Kasumi-1 (cell line): ENCODE data around the gene CAPZA3.
"Not testable (repeated sequence)": the region's sequence is repeated elsewhere in the genome, so short reads cannot be mapped to it uniquely, and the experiment has no call there.

Source experiments
- DNase-seq, 2 experiments: peaks; one replicate each; lab custom pipeline; 2025; lab: John Stamatoyannopoulos, UW

CAPZA3 gene, protein sequence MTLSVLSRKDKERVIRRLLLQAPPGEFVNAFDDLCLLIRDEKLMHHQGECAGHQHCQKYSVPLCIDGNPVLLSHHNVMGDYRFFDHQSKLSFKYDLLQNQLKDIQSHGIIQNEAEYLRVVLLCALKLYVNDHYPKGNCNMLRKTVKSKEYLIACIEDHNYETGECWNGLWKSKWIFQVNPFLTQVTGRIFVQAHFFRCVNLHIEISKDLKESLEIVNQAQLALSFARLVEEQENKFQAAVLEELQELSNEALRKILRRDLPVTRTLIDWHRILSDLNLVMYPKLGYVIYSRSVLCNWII

DNA sequence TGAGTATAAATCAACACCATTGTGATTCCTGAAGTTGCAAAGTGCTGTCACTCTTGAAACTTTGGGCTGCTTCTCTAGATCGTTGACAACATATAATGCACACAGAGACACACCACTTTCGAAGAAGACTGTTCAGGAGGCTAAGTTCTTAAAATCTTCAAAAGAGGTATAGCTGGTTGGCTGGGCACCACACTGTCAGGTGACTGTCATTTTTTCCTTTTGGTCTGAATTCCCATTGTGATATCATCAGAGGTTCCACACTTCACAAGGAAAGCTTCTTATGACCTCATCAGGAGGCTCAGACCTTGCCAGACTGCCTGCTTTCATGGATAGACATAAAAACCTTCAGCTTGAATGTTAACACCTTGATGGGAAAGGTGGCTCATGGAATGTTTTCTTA, at the start of gene CAPZA3, which contains the start of gene PLCZ1:
Gene CAPZA3 (plus strand): TSS at position 301 of the 400 bp plus-strand sequence. CDS start 150 bp downstream, outside the sequence.
Gene PLCZ1 (minus strand): TSS at position 194 of the 400 bp plus-strand sequence. CDS start 641 bp downstream, outside the sequence.
- no peak for DNase-seq

DNA sequence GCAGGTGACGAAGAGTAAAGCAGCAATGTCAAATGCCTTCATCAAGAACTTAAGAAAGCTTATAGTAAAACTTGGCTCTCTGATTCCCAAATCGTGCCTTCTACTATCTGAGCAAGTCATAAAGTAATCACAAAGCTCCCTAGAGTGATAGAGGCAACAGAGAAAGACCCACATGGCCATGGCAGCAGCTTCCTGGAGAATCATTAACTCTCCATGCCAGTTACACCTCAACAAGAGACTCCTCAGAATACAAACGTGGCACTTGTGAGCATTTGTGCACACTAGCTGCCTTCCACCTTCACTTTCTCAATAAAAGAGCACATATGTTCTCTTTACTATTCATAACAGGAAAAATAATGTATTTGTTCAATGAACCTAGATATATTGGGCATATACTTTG, 48.1 kb upstream of the CAPZA3 start:
- DNase-seq = no peak

DNA sequence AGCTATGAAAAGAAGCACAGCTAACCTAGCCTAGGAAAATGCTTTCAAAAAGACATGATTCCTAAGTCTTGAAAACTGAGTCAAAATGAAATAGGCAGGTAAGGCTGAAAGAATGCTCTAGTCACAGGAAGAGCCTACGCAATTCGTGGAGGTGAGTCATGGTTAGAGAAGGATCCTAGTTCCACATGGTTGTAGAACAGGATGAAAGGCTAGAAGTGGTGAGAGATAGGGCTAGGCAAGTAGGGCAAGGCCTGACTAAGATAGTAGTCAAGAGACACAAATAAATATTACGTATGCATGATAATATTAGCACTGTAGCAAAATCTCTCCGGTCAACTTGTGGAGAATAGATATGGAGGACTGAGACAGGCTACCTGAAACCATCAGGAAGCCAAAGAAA, 47.3 kb upstream of the CAPZA3 start:
- no peak for DNase-seq

DNA sequence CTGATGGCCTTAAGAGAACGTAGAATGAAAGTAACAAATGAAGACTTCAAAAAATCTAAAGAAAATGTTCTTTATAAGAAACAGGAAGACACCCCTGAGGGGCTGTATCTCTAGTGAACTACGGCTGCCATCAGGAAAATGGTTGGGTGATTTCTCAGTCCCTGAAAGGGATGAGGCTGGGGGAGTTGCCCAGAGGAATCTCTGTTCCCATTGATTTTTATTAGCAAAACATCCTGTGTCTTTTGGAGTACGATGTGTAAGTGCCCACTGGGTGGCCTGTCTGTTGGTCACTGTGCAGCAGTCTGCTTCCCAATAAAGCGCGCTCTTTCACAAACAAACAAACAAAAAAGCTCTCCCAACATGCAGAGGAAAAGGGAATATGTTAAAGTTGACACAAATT, 43.9 kb upstream of the CAPZA3 start:
- DNase-seq = not testable (repeated sequence)

DNA sequence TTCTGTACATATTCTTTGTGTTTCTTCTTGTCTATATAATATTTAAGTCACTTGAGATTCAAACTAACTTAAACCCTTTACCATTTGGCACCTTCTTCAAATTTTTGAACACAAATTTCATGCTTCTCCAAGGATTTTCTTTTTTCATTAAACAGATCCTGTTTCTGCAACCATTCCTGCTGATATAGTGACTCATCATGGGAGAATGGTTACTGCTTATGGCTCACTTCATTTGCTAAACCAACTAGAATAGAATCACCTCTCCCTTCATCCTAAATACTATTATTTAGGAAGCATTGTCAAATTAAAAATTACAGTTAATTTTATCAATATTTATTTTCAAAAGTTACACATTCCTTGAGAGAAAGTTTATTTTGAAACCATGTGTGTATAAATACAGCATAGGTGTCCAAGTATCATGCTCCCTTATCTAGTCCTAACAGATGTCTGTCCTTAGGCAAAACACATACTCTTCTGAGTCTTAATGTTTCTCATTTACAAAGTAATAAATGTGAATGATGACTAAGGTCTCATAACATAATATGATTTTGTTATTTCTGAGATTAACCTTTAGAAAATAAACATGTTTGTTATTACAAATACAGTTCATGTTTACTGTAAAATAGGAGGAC, 40.8 kb upstream of the CAPZA3 start:
- no peak for DNase-seq

DNA sequence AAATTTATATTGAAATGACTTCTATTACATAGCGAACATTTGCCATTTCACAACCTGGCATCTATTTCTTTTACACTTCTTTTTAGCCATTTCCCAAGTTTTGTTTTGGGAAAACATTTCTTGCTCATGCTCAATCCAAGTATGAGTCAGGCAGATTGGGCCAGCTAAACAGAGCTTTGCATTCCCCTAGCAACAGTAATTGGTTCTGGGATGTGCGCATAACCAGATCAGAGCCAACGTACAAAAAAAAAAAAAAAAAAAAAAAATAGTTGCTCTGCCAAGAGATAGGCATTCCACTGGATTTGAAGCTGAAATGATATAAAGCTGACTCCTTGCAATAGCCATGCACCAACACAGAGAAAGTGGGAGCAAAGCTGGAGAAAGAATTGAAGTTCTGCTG, 37.6 kb upstream of the CAPZA3 start:
- no peak for DNase-seq

DNA sequence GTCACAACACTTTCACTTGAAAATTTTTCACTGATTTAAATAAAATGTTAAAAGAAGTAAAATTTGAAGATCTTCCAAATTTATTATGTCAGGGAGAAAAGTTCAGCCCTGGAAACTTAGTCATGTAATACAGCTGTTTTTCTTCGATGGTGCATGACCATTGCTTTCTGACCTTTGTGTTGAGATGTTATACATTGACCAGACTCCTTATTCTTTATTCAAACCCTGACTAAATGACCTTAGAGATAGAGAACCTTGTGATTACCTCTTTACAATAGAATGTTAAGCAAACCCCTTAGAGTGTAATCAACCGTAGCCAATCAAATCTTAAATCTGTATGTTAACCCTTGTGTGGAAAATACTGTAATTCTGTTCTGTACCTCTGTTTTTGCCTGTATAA, 34.6 kb upstream of the CAPZA3 start:
- DNase-seq = no peak

DNA sequence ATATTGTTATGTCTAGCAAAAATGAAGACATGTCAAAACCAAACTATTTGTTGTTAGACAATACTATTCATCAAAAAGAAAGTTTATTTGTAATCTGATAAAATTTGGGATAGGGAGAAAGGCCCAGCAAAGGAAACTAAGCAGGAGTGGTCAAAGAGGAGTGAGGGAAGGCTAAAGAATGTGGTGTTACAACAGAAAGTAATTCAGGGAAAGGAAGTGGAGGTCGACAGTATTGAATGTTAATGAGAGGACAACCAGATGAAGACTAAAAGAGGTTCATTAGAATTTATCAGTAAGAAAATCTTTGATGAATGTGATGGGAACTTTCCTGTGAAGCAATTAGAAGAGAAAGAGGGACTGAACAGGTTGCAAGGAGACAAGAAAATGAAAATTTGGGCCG, 34.0 kb upstream of the CAPZA3 start:
- no peak for DNase-seq

DNA sequence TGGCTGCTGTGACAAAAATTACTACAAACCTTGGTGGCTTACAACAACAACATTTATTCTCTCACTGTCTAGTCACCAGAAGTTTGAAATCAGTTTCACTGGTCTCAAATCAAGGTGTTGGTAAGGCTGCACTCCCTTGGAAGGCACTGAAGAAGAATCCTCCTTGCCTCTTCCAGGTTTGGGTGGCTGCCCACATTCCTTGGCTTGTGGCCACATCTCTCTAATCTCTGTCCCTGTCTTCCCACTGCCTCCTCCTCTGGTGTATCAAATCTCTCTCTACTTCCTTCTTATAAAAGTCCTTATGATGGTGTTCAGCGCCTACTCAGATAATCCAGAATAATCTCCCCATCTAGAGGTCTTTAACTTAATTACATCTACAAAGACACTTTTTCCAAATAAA, 31.1 kb upstream of the CAPZA3 start:
- no peak for DNase-seq

DNA sequence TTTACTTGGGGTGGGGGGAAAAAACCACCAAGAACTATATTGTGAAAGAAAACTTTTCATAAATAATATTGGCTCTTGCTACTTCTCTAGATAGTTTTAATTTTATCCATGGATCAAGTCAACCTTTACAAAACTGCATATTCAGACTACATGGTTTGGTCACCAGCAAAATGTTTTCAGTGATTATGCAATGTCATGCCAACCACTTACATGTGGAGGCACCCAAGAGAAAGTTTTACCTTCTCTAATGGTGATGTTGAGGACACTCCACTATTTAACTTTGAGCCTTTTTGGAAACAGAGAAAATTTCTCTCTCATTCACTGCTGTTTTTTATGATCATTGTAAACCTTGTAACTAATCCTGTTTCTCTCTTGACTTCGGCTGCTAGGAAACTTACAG, 21.7 kb upstream of the CAPZA3 start:
- DNase-seq = no peak

DNA sequence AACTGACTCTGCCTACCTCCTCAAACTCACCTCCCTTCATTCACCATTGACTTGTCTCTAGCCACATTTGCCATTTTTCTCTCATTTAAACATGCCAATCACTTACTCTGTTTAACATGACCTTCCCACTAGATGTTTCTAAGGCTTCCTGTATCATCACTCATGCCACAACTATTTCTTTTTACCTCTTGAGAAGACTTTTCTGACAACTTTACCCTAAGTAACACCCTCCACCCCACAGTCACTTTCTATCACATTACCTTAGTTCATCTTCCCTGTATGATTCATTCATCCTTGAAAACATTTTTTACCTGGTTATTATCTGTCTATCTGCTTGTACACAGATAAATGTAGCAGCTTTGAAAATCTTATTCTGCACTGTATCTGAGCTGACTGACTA, 19.5 kb upstream of the CAPZA3 start:
- no peak for DNase-seq

DNA sequence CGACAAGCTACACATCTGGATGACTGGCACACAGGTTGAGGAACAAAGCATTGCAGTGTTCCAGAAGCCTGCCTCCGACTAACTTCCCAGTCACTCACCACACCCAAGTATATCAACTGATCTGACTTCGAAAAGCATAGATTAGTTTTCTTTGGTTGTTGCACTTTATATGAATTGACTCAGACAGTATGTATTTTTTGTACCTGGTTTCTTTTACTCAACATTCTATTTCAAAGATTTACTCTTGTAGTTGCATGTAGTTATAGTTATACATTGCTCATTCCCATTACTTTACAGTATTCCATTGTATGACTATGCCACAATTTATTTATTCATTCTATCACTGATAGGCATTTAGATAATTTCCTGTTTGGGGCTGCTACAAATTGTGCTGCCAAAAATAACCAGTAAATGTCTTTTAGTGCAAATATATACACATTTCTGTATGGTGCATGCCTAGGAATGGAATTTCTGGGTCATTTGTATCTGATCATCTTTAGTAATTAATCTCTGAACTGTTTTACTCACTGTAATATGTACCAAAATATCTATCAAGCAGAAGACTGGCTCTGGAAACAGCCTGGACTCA, 17.9 kb upstream of the CAPZA3 start:
- DNase-seq = no peak

DNA sequence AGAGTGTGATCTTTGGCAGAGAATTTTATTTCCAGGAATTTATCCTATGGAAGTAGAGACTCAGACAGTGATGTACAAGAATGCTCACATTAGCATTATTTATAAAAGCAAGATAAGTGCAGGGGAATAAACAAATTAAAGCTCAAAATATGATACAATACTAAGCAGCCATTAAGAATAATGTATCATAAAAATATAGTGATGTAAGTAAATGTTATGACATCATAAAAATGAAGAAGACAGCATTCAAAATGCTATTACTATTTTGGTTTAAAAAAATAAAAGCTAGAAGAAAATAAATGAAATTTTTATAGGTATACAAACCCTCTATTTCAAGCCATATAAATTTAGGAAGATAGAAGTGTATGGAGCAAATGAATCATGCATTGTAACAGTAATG, 17.2 kb upstream of the CAPZA3 start:
- DNase-seq = no peak

DNA sequence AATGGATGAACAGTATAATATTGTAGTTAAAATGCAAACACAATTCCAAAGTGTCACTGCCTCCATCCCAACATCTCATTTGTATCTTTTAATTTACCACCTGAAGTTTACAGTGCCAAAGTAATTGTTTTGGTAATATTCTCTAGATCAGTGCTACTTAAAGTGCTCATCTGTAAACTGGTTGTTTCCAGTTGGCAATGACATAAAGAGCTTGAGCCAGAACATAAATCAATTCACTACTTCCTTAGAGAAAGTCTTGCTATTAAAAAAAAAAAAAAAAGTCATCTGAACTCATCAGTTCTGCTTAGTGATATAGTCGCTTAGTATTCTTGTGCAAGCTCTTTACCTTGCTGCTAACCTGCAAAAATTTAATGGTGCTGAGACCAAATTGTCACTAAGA, 16.5 kb upstream of the CAPZA3 start:
- no peak for DNase-seq

DNA sequence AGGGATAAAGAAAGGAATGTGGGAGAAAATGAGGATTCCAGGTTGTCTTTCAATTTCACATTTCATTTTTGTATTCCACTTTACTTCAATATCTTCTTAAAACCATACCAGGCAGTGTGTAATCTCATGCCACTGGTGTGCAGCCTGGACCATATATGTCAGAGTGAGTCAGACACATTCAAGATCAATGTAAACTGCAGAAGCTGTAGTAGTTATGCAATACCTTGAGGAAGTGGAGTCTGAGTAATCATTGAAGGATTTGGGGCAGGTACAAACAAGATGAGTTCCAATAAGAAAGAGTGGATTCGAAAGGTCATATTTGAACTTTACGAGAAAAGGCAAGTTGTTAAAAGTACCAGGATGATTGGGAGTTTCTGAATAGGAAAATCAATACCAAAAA, 14.2 kb upstream of the CAPZA3 start:
- DNase-seq = no peak

DNA sequence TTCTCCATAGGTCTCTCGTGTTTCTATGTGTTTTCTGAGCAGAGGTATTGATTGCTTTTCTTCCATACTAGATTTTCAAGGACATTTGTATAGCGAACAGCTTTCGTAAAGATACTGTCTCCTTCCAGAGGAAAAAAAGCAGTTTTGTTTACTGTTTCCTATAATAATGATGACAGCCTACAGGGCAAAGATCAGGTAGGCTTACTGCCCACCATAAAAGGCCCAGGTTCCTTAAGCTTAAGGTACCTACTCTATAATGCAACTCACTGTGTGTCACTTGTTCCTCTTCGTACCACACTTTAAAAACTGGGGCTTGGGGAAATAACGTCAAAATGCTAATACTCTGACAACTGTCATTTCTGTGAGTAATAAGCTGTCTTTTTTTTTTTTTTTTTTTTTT, 6.8 kb upstream of the CAPZA3 start:
- DNase-seq = no peak

DNA sequence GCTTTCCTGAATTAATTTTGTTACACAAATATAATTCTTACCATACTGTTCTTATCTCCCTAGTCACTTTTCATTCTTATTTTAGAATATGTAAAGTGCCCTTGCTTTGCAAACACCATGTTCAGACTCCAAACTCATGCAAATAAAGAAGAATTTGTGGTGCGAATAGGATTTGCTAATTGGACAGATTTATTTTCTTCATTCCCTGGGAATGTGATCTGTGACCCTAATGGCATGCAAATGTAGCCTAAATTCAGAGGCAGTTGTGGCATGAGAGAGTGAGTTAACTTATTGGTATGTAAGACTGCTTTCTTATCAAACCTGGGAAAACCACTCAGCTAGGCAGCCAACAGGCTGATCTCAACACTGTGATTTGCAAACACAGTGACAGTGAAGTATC, 10.0 kb downstream of the CAPZA3 start:
- DNase-seq = no peak

DNA sequence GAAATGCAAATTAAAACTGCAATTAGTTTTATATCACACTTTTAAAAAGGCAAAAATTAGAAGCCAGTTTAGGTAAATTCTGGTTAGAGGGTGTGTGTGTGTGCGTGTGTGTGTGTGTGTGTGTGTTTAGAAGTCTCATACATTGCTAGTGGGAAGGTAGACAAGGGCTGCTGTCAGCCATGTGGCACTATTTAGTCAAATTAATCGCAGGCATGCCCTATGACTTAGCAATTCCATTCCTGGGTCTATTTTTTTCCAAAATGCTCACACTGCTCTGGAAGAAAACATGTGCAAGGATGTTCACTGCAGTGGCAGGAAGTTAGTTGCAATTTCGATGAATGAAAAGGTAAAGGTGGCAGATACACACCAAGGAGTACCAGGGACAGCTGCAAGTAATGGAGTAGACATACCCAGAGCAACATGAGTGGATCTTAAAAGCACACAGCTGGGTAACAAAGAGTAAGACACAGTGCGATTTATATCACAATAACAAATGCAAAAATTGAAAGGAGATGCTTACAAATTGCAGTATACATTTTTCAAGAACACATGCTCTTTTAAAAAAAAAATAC, 11.6 kb downstream of the CAPZA3 start:
- no peak for DNase-seq

DNA sequence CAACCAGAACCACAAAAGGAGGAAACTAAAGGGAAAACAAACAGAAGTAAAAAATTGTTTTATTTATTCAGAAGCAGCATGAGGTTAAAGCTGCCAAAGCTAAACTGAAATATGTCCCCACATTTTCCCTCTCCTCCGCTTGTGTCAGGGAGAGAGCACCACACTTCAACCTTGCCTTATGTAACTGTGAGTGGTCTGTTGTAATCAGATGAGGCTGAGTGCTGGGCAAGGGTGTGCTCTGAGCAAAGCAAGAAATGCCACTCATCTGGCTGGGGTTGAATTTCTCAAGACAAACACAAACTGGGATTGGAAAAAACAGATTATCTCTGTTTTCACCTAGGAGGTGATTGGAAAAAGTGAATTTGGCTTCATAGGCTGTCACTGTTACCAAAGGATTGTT, 12.2 kb downstream of the CAPZA3 start:
- no peak for DNase-seq

DNA sequence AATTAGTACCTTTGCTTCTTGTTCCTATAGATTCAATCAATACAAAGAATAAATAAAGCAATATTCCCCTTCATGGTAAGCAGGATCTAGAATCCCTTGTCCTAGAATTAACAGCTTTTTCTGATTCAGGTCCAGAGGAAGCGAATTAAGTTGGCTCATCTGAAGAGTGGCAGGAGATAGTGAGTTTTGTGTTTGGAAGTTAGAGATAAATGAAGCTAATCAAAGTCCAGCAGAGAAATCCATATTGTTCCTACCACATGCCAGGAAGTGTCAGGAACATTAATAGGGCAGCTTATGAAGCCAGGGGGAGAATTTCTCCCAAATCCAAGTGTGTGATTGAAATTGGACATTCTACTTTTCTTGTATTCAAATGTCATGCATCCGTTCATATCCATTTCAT, 13.9 kb downstream of the CAPZA3 start:
- no peak for DNase-seq

DNA sequence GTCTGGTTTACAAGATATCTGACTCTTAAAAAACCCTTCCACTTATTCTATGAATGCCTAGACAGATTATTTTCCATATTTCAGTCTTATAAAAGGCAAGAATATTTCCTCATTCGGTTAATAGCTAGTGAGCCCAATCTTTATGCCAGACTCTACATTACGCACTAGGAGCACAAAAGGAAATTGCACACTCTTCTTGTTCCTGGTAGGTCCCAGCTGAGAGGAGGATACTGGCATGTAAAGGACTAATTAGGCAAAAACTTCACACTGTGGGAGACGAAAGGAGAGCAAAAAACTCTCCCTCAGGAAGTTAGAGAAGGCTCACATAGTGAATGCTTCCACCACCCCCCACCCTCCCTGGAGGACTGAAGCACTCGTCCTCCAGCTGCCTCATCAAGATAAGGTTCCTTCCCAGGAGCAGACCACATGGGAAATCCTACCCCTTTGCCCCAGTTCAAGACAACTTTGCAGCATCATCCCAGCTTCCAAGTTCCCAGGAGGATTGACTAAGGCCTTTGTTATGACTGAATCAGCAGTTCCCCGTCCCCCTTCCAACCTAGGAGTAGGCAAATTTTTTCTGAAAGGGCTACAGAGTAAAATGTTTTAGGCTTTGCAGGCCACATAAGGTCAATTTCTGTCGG, 14.5 kb downstream of the CAPZA3 start:
- no peak for DNase-seq

DNA sequence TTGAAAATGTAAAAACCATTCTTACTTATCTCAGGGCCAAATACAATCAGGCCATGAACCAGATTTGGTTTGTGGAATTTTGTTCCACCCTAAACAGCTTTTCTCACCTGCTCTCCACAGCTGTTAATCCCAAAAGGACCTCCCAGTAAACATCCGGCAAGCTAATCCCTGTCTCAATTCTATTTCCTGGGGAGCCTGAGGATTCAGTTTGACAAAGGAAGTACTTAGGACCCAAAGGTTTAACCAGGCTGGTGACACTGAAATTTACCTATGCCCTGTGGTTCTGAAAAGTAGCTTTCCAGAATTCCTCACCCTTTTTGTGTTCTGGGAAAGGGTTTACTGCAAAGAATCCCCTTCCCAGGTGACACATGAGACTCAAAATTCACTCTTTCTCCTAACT, 15.0 kb downstream of the CAPZA3 start:
- DNase-seq = no peak
